GM12865 (cell line): ENCODE results near the gene KIF2C.
"Not testable (repeated sequence)": the region's sequence is repeated elsewhere in the genome, so short reads cannot be mapped to it uniquely, and the experiment has no call there.

ENCODE experiments used
- DNase-seq: peaks from one replicate; pipeline ENCODE4 v3.0.0; 2010; ENCODE audit warnings: low read depth
- H3K4me3 ChIP-seq: 2 replicates; pipeline ENCODE4 v1.5.1; 2011; ENCODE audit warnings: mild to moderate bottlenecking, low read depth, low read length, control low read depth
- TF ChIP-seq, protein P1 (sequence below): IDR thresholded peaks from 2 replicates; pipeline ENCODE4 v1.5.1; 2011; ENCODE audit warnings: low read length, control low read depth, low read depth, inconsistent platforms; ENCODE audit not compliant: insufficient read depth; ENCODE audit errors: missing control alignments

Gene KIF2C

DNA sequence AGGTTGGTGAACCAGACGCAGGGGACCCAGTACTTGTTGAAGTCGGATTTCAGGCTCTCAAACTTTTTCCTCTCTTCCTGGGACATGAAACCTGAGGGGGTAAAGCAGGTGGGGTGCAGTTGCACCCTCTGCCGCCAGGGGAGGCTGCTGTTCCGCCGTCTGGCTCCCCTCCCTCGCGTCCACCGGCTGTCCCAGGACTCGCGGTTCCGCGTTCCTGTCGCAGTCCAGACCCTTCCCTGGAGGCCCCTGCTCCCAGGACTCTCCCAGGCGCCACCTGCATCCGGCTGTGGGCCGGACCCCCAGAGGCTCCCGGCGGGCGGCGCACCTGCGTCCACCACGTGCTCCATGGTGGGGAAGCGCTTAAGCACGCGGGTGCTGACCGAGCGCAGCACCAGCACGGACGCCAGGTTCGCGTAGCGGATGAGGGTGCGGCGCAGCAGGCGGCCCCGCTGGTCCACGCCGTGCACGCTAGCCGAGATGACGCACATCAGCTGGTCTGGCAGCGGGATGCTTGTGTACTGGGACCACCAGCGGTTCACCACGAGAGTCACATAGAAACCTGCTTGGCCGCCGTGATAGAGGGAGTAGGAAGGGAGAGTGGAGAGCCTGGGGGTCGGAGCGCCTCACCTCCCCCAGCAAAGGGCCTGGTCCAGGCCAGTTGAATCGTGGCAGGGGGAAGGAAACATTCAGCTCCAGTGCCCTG is 46.7 kb downstream of the KIF2C start:
- H3K4me3 ChIP-seq = peak overlapping the region; percentile 56
- TF ChIP-seq, protein P1, sequence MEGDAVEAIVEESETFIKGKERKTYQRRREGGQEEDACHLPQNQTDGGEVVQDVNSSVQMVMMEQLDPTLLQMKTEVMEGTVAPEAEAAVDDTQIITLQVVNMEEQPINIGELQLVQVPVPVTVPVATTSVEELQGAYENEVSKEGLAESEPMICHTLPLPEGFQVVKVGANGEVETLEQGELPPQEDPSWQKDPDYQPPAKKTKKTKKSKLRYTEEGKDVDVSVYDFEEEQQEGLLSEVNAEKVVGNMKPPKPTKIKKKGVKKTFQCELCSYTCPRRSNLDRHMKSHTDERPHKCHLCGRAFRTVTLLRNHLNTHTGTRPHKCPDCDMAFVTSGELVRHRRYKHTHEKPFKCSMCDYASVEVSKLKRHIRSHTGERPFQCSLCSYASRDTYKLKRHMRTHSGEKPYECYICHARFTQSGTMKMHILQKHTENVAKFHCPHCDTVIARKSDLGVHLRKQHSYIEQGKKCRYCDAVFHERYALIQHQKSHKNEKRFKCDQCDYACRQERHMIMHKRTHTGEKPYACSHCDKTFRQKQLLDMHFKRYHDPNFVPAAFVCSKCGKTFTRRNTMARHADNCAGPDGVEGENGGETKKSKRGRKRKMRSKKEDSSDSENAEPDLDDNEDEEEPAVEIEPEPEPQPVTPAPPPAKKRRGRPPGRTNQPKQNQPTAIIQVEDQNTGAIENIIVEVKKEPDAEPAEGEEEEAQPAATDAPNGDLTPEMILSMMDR = peak; percentile 100
- DNase-seq = peak; percentile 76

DNA sequence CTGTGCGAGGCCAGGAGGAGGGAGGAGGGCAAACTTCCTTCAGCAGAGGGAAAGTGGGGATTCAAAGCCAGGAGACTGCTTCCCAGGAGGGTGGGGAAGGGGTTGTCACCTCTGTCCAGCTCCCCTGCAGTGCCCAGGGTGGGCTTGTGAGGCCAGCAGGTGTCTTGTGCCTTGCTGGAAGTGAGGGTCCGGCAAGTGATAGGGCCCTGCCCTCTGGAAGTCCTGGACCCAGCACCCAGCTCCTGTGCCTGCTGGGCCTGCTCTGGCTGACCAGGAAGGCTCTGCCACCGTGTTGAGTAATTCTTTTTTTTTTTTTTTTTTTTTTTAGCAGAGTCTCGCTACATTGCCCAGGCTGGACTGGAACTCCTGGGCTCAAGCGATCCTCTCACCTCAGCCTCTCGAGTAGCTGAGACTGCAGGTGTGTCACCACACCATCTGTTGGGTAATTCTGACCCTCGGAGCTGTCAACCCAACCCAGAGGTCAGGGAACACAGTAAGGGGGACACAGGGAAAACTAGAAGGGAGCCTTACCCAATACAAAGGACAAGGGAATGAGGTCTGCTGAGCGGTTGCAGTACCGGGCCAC is 47.3 kb downstream of the KIF2C start:
- no peak for DNase-seq
- TF ChIP-seq, protein P1 = no peak
- no peak overlapping the region for H3K4me3 ChIP-seq

DNA sequence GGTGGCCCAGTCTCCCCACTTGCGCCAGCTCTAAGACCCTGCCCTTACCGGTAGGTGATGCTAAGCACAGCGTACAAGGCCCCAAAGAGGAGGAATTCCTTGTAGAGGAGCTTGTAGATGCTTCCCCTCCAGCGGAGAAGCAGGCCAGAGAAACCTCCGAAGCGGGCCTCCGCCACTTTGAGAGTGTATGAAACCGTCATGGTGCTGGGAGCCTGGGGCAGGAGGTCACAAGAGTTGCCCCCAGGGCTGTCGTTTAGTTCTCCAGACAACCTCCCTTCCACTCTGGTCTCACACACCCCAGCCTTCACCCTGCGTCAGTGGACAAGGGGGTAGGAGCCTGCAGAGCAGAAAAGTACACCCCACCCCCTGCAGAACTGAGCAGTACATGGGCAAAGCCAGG is 47.9 kb downstream of the KIF2C start:
- no peak for DNase-seq
- H3K4me3 ChIP-seq = no peak overlapping the region
- TF ChIP-seq, protein P1 = no peak

DNA sequence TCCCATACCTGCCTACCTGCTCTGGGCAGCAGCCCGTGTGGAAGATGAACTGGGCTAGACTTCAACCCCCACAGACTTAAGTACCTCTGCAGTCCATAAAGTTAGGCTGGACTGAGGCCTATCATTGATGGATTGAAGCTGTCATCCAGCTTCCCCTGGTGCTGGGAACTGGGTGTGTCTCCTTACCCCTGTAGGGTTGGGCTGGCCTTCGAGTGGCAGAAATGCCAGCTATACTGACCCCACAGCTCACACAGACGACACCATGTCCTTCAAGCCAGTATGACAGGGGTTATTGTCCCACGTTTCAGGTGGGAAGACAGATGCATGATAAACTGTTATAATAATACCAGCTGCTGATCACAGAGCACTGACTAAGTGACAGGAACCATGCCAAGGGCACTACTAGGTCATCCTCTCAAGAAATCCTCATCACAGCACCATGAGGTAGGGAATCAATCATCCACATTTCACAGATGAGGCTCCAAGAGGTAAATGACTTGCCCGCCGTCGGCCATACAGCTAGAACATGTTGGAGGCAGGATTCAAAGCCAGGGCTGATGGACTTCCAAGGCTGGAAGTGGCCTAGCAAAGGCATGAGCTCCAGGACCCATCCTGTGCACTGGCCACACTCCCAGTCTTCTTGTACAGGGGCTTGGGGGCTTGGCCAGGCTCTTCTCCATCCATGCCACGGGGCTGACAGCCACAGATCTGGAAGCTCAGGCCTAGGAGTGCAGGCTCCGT is 48.7 kb downstream of the KIF2C start, which contains the start of gene BEST4:
Gene BEST4 (minus strand): TSS at position 51 of the 741 bp plus-strand sequence. CDS start 465 bp downstream, outside the sequence.
- no peak for DNase-seq
- H3K4me3 ChIP-seq = no peak within 1 kb of the TSS
- TF ChIP-seq, protein P1 = no peak

DNA sequence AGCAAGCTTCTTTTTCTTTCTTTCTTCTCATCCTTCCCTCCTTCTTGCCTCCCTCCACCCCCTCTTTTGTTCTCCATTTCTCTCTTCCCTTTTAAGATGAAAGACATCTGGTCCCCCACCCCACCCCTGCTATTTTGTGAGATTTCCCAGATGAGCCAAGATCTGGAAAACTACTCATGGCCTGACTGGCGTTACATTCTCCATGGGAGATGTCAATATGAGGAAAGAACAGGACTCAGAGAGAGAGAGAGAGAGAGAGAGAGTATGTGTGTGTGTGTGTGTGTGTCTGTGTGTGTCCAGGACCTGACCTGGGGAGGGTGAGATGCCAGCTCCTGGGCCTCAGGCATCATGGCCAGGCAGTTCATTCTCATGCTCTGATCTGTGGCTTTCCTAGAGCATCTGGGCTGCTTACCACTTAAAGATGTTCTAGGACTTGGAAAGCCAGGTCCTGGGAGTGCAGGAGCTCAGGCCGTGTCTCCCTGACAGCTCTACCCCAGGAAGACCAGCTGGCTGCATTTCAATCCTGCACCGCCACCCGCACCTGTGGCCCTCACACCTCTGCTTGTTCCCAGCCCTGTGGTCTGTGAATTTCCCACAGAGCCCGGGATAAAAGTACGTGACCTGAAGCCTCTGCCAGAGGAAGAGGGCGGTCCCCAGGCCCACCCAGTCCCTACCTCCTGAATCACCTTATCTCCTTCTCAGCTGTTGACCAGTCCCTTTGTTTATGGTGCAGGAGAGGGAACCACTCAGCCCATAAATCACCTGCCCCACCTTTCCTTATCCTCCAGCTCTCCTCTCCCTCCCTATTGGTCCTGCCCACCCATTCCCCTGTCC is 51.5 kb downstream of the KIF2C start:
- H3K4me3 ChIP-seq = no peak overlapping the region
- DNase-seq = no peak
- TF ChIP-seq, protein P1 = no peak

DNA sequence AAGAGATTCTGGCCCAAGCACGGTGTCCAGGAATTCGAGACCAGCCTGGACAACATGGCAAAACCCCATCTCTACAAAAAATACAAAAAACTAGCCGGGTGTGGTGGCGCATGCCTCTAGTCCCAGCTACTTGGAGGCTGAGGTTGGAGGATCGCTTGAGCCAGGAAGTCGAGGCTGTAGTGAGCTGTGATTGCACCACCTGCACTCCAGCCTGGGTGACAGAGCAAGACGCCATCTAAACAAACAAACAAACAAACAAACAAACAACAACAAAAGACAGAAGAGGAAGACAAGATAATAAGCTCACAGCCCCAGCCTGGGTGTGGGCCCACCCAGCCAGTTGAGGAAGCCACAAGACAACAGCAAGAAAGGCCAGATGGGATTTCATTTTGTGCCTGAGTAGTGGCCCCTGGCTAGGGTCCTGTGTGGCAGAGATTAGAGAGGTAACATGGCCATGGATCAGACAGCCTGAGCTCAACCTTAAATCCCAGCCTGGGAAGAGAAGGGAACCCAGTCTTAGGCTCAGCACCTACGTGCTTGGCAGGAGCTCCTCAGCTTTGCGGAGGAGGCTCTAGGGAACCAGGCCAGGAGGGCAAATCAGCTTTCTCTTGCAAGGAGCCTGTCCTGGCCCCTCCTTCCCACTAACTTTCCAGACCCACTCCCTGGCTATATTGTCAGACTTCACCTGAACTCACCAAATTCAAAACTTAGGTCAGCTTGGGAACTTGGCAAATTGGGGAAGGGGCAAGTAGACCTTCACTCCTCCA is 53.3 kb downstream of the KIF2C start:
- TF ChIP-seq, protein P1 = no peak
- no peak overlapping the region for H3K4me3 ChIP-seq
- no peak for DNase-seq

DNA sequence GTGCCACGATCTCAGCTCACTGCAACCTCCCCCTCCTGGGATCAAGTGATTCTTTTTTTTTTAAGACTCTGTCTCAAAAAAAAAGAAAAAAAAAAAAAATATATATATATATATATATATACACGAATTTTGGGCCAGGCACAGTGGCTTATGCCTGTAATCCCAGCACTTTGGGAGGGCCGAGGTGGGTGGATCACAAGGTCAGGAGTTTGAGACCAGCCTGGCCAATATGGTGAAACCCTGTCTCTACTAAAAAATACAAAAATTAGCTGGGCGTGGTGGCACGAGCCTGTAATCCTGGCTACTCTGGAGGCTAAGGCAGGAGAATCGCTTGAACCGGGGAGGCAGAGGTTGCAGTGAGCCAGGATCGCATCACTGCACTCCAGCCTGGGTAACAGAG is 58.2 kb downstream of the KIF2C start:
- H3K4me3 ChIP-seq, DNase-seq: not testable (repeated sequence)
